Heart right ventricle (tissue), 16 donors: Measurements from ENCODE around the gene UBR2. TPM values are rescaled to one million over a fixed set of nuclear protein-coding genes. Genes with fewer than 3 reads are reported as not detected.
A peak's percentile ranks its signal among the peaks of the same experiment; 100 is the strongest.

ENCODE experiments used
- ATAC-seq, 8 donors: fragments of 200-7000 bp; cut with Tn5 transposase; one replicate each; pipeline ENCODE4 v1.9.1; 2020; ENCODE audit warnings: mild to moderate bottlenecking in 8 of 8, moderate library complexity in 8 of 8, moderate number of reproducible peaks in 1 of 8
- DNase-seq, 2 donors: peaks; one replicate each; pipeline ENCODE4 v3.0.0-alpha.2; 2020
- H3K27ac ChIP-seq, 10 donors: fragments of 200-600 bp; sonication (generic) in 2 of 10; one replicate each; pipeline versions ENCODE4 v1.5.0 to v1.8.0; 2020 to 2022; ENCODE audit warnings: mild to moderate bottlenecking in 3 of 10
- H3K27me3 ChIP-seq, 7 donors: fragments of 200-600 bp; one replicate each; pipeline ENCODE4 v1.8.0; 2021 to 2022; ENCODE audit warnings: mild to moderate bottlenecking in 2 of 7
- H3K36me3 ChIP-seq, 9 donors: fragments of 200-600 bp; sonication (generic) in 1 of 9; one replicate each; pipeline versions ENCODE4 v1.5.0 to v1.8.0; 2020 to 2022; ENCODE audit warnings: mild to moderate bottlenecking in 2 of 9
- H3K4me1 ChIP-seq, 9 donors: fragments of 200-600 bp; sonication (generic) in 1 of 9; one replicate each; pipeline versions ENCODE4 v1.5.0 to v1.8.0; 2020 to 2022; ENCODE audit warnings: mild to moderate bottlenecking in 4 of 9
- H3K4me3 ChIP-seq, 10 donors: fragments of 200-600 bp; sonication (generic) in 2 of 10; one replicate each; pipeline versions ENCODE4 v1.5.0 to v1.8.0; 2020 to 2022; ENCODE audit warnings: mild to moderate bottlenecking in 7 of 10, moderate library complexity in 2 of 10
- H3K9me3 ChIP-seq, 11 donors: fragments of 200-600 bp in 10 of 11; sonication (generic) in 2 of 11; one replicate each; pipeline versions ENCODE4 v1.5.0 to v1.8.0; 2013 to 2022; ENCODE audit warnings: mild to moderate bottlenecking in 2 of 11, control low read depth in 1 of 11, moderate library complexity in 1 of 11
- CTCF ChIP-seq, 9 donors: fragments of 200-600 bp; sonication (generic) in 2 of 9; IDR thresholded peaks; one replicate each; pipeline versions ENCODE4 v1.5.0 to v1.8.0; 2021 to 2022; ENCODE audit warnings: antibody characterized with exemption in 9 of 9, mild to moderate bottlenecking in 5 of 9, moderate library complexity in 1 of 9
- WGBS, 2 donors: extraction: QIAGEN DNeasy Blood & Tissue Kit; methylation state at CpG; one replicate each; pipeline ENCODE4 v1.1.7; 2013; ENCODE audit warnings: inconsistent platforms in 1 of 2; 5-methylcytosine and 5-hydroxymethylcytosine counted together
- intact Hi-C, 10 donors: fragments of 100-400 bp; cut with DNase I; formaldehyde crosslinking; loops; one replicate each; pipeline versions ENCODE4 v1.11.1 to v1.14.2; 2022
- polyA plus RNA-seq, 2 donors: library from polyadenylated mRNA; stranded (reverse); fragments of 200-250 nt; gene quantifications; one replicate each; pipeline ENCODE4 v1.2.3, GENCODE V29; 2013
- total RNA-seq, 10 donors: library from RNA; stranded (reverse); fragmentation: NEBNext Ultra II Directional in 3 of 10; extraction: Animal tissue kit (Norgen Biotek cat#: 25700) in 3 of 10; gene quantifications; one replicate each; pipeline versions ENCODE4 v1.2.1 to v1.2.4, GENCODE V29; 2021 to 2023
- donor health status: Arrhythmogenic right ventricular cardiomyopathy.
- donor health status: ischemic (EF 13 %, LVEDD 7.1; RV severe dilation, severe dysfunction).
- donor health status: healthy with polysubstance abuse.
- donor health status: DM: no; HTN: yes; CAD: no.
- donor health status: DM: no; HTN: no; CAD: no.
- donor health status: ischemic (EF 25% LVEDD 6.9; RV normal size, moderate dysfunction).
- donor health status: ischemic (EF 25% LVEDD 5.7; RV mildly dilated, moderate dysfunction).
- donor health status: healthy.
- donor health status: DM: yes; HTN: yes; CAD: no.
- donor health status: Ischemic cardiomyopathy.
- donor health status: ischemic (EF 35%, LVEDD 5.7; RV mildly dilated, moderate dysfunction).
- donor health status: nonischemic (EF 11% LVEDD 7.7; RV severe dilation, severe dysfunction).
- donor health status: DM: yes; HTN: yes; CAD: no.
- donor health status: PGD.
- donor health status: ischemic (EF 29% LVEDD 5.4; RV normal size, mild dysfunction).
- donor health status: nonischemic (EF 23%, LVEDD 6.1; RV moderate dilation, normal function).

The UBR2 gene
- total and polyA plus RNA-seq, 12 donors: 6.7 to 36.5 (median 34.4) TPM

GRCh38 chr6:42694586-42694985 lies 130.8 kb downstream of the UBR2 start:
- Histone ChIP-seq H3K27me3 (no peaks in the 10 kb centered on the region), H3K4me3 (no peak overlapping the region), H3K36me3 (peaks cover 0 to 66% (median 22%) of the 10 kb centered on the region in 9 donors), H3K4me1 (peaks cover 0 to 50% (median 22%) of the 10 kb centered on the region in 9 donors), H3K9me3 (no peaks in the 10 kb centered on the region), H3K27ac (peak overlapping the region in 5 of 10 donors; percentile 16 to 66 (median 51))
- intact Hi-C loops: loop anchor here in 2 of 10 donors (5.0 kb wide), 1 partner anchor 33 kb away; no protein-coding TSS in a partner anchor
- no peak for ATAC-seq
- TF ChIP-seq CTCF (IDR thresholded peaks at IDR 0.05): no peak
- no peak for DNase-seq
- 59 to 66% methylated on average over 4 of the region's 4 CpGs for WGBS, 2 donors

GRCh38 chr6:42696526-42697267 lies 132.9 kb downstream of the UBR2 start:
- DNase-seq: no peak
- no peak for TF ChIP-seq CTCF (IDR thresholded peaks at IDR 0.05)
- no peak overlapping the region for H3K4me3 ChIP-seq
- intact Hi-C loops: no loop called here
- no peaks in the 10 kb centered on the region for H3K9me3 ChIP-seq
- WGBS, 2 donors: 67 to 69% methylated on average over 7 of the region's 7 CpGs
- peaks cover 0 to 43% (median 22%) of the 10 kb centered on the region in 9 donors for H3K4me1 ChIP-seq
- no peak for ATAC-seq
- H3K27me3 ChIP-seq: no peaks in the 10 kb centered on the region
- H3K36me3 ChIP-seq: peaks cover 0 to 45% (median 22%) of the 10 kb centered on the region in 9 donors
- peak overlapping the region in 2 of 10 donors; percentile 9 to 20 for H3K27ac ChIP-seq

- intact Hi-C loops: no loop called here
- Histone ChIP-seq H3K36me3 (peaks cover 0 to 40% (median 21%) of the 10 kb centered on the region in 9 donors), H3K4me1 (peaks cover 0 to 37% (median 17%) of the 10 kb centered on the region in 9 donors), H3K4me3 (no peak overlapping the region), H3K27me3 (no peaks in the 10 kb centered on the region), H3K27ac (peak overlapping the region in 2 of 10 donors; percentile 9 to 20), H3K9me3 (no peaks in the 10 kb centered on the region)
- no peak for TF ChIP-seq CTCF (IDR thresholded peaks at IDR 0.05)
- ATAC-seq (peak in 1 of 8 donors; percentile 13), DNase-seq (no peak)
- 89 to 93% methylated on average over 5 of the region's 5 CpGs for WGBS, 2 donors
Observed at GRCh38 chr6:42697268-42697655, 133.4 kb downstream of the UBR2 start.

GRCh38 chr6:42698217-42698616 lies 134.4 kb downstream of the UBR2 start:
- 83 to 88% methylated on average over 13 of the region's 13 CpGs for WGBS, 2 donors
- ATAC-seq (peak in 1 of 8 donors; percentile 17), DNase-seq (no peak)
- H3K36me3 ChIP-seq: peaks cover 0 to 30% (median 11%) of the 10 kb centered on the region in 9 donors
- H3K27me3 ChIP-seq: no peaks in the 10 kb centered on the region
- H3K4me3 ChIP-seq: no peak overlapping the region
- H3K9me3 ChIP-seq: no peaks in the 10 kb centered on the region
- TF ChIP-seq CTCF (IDR thresholded peaks at IDR 0.05): no peak
- peaks cover 0 to 28% (median 9%) of the 10 kb centered on the region in 9 donors for H3K4me1 ChIP-seq
- intact Hi-C loops: no loop called here
- H3K27ac ChIP-seq: no peak overlapping the region
